Endothelial cell of umbilical vein (primary cell): ENCODE results near the gene PAX6.

Source experiments
- FOS ChIP-seq: IDR thresholded peaks from 2 replicates; pipeline ENCODE4 v1.6.1; 2011; ENCODE audit warnings: mild to moderate bottlenecking, low read length, moderate library complexity, borderline replicate concordance; ENCODE audit not compliant: insufficient read depth
- POLR2A ChIP-seq: IDR thresholded peaks from 2 replicates; pipeline ENCODE4 v1.6.1; 2012; ENCODE audit warnings: low read depth, mild to moderate bottlenecking, control low read depth, low read length
- TF ChIP-seq, protein P1 (sequence below), 2 donors: IDR thresholded peaks; 1 replicate in 1 of 2; 2 replicates in 1 of 2; pipeline ENCODE4 v1.5.1; 2011; ENCODE audit warnings: low read length in 2 of 2, mild to moderate bottlenecking in 2 of 2, moderate library complexity in 2 of 2, control low read depth in 1 of 2, inconsistent platforms in 1 of 2, low read depth in 1 of 2; ENCODE audit not compliant: insufficient read depth in 1 of 2; ENCODE audit errors: extremely low read depth in 1 of 2

DNA sequence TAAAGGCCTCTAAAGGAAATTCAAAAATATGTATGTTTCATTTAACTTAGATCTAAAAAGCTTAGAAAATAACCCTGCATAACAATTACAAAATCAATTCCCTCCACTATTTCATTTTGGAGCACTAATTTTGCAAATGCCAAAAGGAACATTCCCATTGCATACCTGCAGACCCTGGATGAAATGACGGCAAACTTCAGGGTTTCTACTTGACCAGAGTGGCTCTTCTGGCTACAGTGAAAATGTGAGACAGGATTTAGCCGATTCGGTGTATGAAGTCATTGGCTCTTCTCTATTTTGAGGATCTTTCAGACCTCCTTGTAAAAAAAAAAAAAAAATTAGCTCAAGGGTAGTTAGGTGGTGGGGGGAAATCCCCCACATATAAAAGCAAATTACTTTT is 44.1 kb downstream of the PAX6 start:
- TF ChIP-seq POLR2A, result no peak
- TF ChIP-seq, protein P1, sequence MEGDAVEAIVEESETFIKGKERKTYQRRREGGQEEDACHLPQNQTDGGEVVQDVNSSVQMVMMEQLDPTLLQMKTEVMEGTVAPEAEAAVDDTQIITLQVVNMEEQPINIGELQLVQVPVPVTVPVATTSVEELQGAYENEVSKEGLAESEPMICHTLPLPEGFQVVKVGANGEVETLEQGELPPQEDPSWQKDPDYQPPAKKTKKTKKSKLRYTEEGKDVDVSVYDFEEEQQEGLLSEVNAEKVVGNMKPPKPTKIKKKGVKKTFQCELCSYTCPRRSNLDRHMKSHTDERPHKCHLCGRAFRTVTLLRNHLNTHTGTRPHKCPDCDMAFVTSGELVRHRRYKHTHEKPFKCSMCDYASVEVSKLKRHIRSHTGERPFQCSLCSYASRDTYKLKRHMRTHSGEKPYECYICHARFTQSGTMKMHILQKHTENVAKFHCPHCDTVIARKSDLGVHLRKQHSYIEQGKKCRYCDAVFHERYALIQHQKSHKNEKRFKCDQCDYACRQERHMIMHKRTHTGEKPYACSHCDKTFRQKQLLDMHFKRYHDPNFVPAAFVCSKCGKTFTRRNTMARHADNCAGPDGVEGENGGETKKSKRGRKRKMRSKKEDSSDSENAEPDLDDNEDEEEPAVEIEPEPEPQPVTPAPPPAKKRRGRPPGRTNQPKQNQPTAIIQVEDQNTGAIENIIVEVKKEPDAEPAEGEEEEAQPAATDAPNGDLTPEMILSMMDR (IDR thresholded peaks at IDR 0.05; ENCODE audit: extremely low read depth in 1 of 2, insufficient read depth in 1 of 2, low read depth in 1 of 2, low read length in 2 of 2), result no peak
- TF ChIP-seq FOS, result no peak
